ENCODE data around the gene FRAT2. TPM values are rescaled to one million over a fixed set of nuclear protein-coding genes. Genes with fewer than 3 reads are reported as not detected.

FRAT2 gene
- total and polyA plus RNA-seq, 2 of the 13 experiments (the other 11 are each of a cell fraction or from before 2014, with no cell fraction given) = 7.2 to 14.1 TPM

DNA sequence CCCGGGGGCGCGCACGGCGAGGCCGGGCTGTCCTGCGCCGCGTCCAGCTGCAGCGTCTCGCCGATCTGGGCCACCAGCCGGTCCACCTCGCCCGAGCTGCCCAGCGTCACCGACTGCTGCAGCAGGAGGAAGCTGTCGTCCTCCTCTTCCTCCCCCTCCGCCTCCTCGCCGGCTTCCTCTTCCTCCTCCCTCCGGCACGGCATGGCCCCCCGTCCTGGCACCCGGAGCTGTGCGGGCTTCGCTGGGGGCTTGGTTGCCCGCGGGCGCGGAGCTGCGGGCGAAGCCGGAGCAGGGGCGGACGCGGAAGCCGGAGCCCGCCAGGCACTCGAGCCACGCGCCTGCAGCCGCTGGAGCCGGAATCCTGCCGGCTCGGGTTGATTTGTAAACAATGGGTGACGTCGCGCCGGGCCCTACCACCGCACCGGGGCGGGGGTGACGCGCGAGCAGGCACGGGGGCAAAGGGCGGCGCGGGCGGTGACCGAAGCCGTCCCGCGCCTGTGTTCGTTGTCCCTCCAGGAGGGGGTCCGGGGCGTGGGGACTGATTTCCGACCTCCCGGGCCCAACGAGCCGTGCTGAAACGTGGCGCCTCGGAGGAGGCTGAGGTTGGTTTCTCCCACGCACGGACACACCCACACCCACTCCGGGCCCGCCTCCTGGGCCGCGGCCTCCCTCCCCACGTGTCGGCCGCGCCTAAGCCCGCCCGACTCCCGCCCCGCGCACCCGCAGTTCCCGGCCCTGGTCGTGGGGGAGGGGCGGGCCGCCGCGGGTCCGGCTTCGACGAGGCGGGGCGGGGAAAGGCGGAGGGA is at the start of gene FRAT2 (continued):
- TF ChIP-seq THYN1 (CRISPR knock-in tag; IDR thresholded peaks at IDR 0.05; ENCODE audit: borderline replicate concordance, low read depth) (no peak), ZNF660 (CRISPR knock-in tag; IDR thresholded peaks at IDR 0.05; ENCODE audit: borderline replicate concordance, low read depth) (0 out of 2 replicates have a peak, but pooled peaks have one; percentile 83), ZNF430 (CRISPR knock-in tag; IDR thresholded peaks at IDR 0.05) (peak; percentile 75; the same call in 1 of the 2 replicates), CBX2 (IDR thresholded peaks at IDR 0.05; ENCODE audit: low read depth, low read length) (no peak), CBX2 (CRISPR knock-in tag; IDR thresholded peaks at IDR 0.05; ENCODE audit: low read depth) (no peak), RARA (CRISPR knock-in tag; IDR thresholded peaks at IDR 0.05) (peak; percentile 24; the same call in 1 of the 2 replicates), SIX1 (CRISPR knock-in tag; IDR thresholded peaks at IDR 0.05; ENCODE audit: borderline replicate concordance) (peak; percentile 30; the same call in 1 of the 2 replicates), KAT2B (IDR thresholded peaks at IDR 0.05; ENCODE audit: borderline replicate concordance, low read depth, low read length) (no peak), PHB2 (IDR thresholded peaks at IDR 0.05; ENCODE audit: partially characterized antibody) (no peak), ZNF253 (CRISPR knock-in tag; IDR thresholded peaks at IDR 0.05; ENCODE audit: borderline replicate concordance) (no peak), SRSF9 (IDR thresholded peaks at IDR 0.05; ENCODE audit: borderline replicate concordance, insufficient read depth, low read depth, low read length, poor library complexity, severe bottlenecking) (no peak), POLR2AphosphoS2 (IDR thresholded peaks at IDR 0.05; ENCODE audit: low read depth, low read length) (no peak)
- TF ChIP-seq, protein P1, sequence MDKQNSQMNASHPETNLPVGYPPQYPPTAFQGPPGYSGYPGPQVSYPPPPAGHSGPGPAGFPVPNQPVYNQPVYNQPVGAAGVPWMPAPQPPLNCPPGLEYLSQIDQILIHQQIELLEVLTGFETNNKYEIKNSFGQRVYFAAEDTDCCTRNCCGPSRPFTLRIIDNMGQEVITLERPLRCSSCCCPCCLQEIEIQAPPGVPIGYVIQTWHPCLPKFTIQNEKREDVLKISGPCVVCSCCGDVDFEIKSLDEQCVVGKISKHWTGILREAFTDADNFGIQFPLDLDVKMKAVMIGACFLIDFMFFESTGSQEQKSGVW (CRISPR knock-in tag; IDR thresholded peaks at IDR 0.05; ENCODE audit: borderline replicate concordance) = no peak
- TF ChIP-seq, protein P2, sequence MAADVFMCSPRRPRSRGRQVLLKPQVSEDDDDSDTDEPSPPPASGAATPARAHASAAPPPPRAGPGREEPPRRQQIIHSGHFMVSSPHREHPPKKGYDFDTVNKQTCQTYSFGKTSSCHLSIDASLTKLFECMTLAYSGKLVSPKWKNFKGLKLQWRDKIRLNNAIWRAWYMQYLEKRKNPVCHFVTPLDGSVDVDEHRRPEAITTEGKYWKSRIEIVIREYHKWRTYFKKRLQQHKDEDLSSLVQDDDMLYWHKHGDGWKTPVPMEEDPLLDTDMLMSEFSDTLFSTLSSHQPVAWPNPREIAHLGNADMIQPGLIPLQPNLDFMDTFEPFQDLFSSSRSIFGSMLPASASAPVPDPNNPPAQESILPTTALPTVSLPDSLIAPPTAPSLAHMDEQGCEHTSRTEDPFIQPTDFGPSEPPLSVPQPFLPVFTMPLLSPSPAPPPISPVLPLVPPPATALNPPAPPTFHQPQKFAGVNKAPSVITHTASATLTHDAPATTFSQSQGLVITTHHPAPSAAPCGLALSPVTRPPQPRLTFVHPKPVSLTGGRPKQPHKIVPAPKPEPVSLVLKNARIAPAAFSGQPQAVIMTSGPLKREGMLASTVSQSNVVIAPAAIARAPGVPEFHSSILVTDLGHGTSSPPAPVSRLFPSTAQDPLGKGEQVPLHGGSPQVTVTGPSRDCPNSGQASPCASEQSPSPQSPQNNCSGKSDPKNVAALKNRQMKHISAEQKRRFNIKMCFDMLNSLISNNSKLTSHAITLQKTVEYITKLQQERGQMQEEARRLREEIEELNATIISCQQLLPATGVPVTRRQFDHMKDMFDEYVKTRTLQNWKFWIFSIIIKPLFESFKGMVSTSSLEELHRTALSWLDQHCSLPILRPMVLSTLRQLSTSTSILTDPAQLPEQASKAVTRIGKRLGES (CRISPR knock-in tag; IDR thresholded peaks at IDR 0.05; ENCODE audit: borderline replicate concordance) = peak; percentile 55; the same call in 1 of the 2 replicates
- TF ChIP-seq, protein P3, sequence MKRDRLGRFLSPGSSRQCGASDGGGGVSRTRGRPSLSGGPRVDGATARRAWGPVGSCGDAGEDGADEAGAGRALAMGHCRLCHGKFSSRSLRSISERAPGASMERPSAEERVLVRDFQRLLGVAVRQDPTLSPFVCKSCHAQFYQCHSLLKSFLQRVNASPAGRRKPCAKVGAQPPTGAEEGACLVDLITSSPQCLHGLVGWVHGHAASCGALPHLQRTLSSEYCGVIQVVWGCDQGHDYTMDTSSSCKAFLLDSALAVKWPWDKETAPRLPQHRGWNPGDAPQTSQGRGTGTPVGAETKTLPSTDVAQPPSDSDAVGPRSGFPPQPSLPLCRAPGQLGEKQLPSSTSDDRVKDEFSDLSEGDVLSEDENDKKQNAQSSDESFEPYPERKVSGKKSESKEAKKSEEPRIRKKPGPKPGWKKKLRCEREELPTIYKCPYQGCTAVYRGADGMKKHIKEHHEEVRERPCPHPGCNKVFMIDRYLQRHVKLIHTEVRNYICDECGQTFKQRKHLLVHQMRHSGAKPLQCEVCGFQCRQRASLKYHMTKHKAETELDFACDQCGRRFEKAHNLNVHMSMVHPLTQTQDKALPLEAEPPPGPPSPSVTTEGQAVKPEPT (CRISPR knock-in tag; IDR thresholded peaks at IDR 0.05; ENCODE audit: low read depth) = no peak; the same call in 1 of the 2 replicates
- TF ChIP-seq, protein P4, sequence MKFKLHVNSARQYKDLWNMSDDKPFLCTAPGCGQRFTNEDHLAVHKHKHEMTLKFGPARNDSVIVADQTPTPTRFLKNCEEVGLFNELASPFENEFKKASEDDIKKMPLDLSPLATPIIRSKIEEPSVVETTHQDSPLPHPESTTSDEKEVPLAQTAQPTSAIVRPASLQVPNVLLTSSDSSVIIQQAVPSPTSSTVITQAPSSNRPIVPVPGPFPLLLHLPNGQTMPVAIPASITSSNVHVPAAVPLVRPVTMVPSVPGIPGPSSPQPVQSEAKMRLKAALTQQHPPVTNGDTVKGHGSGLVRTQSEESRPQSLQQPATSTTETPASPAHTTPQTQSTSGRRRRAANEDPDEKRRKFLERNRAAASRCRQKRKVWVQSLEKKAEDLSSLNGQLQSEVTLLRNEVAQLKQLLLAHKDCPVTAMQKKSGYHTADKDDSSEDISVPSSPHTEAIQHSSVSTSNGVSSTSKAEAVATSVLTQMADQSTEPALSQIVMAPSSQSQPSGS (CRISPR knock-in tag; IDR thresholded peaks at IDR 0.05) = peak; percentile 80
- TF ChIP-seq, protein P5, sequence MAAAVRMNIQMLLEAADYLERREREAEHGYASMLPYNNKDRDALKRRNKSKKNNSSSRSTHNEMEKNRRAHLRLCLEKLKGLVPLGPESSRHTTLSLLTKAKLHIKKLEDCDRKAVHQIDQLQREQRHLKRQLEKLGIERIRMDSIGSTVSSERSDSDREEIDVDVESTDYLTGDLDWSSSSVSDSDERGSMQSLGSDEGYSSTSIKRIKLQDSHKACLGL (CRISPR knock-in tag; IDR thresholded peaks at IDR 0.05) = peak; percentile 74; the same call in 1 of the 2 replicates
- TF ChIP-seq, protein P6, sequence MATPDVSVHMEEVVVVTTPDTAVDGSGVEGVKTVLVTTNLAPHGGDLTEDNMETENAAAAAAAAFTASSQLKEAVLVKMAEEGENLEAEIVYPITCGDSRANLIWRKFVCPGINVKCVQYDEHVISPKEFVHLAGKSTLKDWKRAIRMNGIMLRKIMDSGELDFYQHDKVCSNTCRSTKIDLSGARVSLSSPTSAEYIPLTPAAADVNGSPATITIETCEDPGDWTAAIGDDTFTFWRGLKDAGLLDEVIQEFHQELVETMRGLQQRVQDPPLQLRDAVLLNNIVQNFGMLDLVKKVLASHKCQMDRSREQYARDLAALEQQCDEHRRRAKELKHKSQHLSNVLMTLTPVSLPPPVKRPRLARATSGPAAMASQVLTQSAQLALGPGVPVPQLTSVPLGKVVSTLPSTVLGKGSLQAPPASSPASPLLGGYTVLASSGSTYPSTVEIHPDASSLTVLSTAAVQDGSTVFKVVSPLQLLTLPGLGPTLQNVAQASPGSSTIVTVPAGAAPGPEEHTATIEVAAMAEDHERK (CRISPR knock-in tag; IDR thresholded peaks at IDR 0.05; ENCODE audit: low read depth) = no peak; the same call in 1 of the 2 replicates
